Measurements from ENCODE around the gene FGF7.

GRCh38 chr15:49421991-49422390 is 1.1 kb upstream of the FGF7 start:
- TF ChIP-seq, protein P1, sequence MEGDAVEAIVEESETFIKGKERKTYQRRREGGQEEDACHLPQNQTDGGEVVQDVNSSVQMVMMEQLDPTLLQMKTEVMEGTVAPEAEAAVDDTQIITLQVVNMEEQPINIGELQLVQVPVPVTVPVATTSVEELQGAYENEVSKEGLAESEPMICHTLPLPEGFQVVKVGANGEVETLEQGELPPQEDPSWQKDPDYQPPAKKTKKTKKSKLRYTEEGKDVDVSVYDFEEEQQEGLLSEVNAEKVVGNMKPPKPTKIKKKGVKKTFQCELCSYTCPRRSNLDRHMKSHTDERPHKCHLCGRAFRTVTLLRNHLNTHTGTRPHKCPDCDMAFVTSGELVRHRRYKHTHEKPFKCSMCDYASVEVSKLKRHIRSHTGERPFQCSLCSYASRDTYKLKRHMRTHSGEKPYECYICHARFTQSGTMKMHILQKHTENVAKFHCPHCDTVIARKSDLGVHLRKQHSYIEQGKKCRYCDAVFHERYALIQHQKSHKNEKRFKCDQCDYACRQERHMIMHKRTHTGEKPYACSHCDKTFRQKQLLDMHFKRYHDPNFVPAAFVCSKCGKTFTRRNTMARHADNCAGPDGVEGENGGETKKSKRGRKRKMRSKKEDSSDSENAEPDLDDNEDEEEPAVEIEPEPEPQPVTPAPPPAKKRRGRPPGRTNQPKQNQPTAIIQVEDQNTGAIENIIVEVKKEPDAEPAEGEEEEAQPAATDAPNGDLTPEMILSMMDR (conservative IDR thresholded peaks at IDR 0.05): peak; percentile 91
- no peak for TF ChIP-seq ZFX (IDR thresholded peaks at IDR 0.05)
